Pancreas (tissue), 10 donors: ENCODE results near the gene ALDH1L2. TPM values are rescaled to one million over a fixed set of nuclear protein-coding genes. Genes with fewer than 3 reads are reported as not detected.

ENCODE experiments used
- ATAC-seq, 4 donors: fragments of 200-7000 bp; cut with Tn5 transposase; one replicate each; pipeline versions ENCODE4 v1.8.0 to v1.9.1; 2020; ENCODE audit warnings: mild to moderate bottlenecking in 4 of 4, moderate library complexity in 4 of 4
- DNase-seq, 6 donors: peaks; one replicate each; pipeline ENCODE4 v3.0.0-alpha.2; 2020
- FAIRE-seq: peaks from 2 replicates; lab custom pipeline; 2012; peaks lifted over from hg19 to GRCh38; lab: Jason Lieb, UNC
- H3K27ac ChIP-seq, 4 donors: fragments of 200-600 bp; sonication (generic); 1 replicate in 3 of 4; 2 replicates in 1 of 4; pipeline versions ENCODE4 v1.5.0 to v1.8.0; 2020
- H3K27me3 ChIP-seq, 4 donors: fragments of 200-600 bp; one replicate each; pipeline ENCODE4 v1.8.0; 2021
- H3K36me3 ChIP-seq, 3 donors: fragments of 200-600 bp; sonication (generic) in 1 of 3; one replicate each; pipeline versions ENCODE4 v1.5.0 to v1.8.0; 2020 to 2021
- H3K4me1 ChIP-seq, 3 donors: fragments of 200-600 bp; one replicate each; pipeline ENCODE4 v1.8.0; 2021
- H3K4me3 ChIP-seq, 4 donors: fragments of 200-600 bp; sonication (generic) in 2 of 4; one replicate each; pipeline versions ENCODE4 v1.5.0 to v1.8.0; 2020 to 2021
- H3K9me3 ChIP-seq, 4 donors: fragments of 200-600 bp; one replicate each; pipeline ENCODE4 v1.8.0; 2021
- WGBS, 2 donors: extraction: QIAGEN DNeasy Blood & Tissue Kit; methylation state at CpG; one replicate each; pipeline ENCODE4 v1.1.7; 2013; 5-methylcytosine and 5-hydroxymethylcytosine counted together
- intact Hi-C, 3 donors: fragments of 100-400 bp; cut with DNase I; formaldehyde crosslinking; loops; one replicate each; pipeline versions ENCODE4 v1.11.1 to v1.14.2; 2022
- polyA plus RNA-seq, 2 donors: library from polyadenylated mRNA; stranded (reverse); fragments of 200-250 nt; gene quantifications; one replicate each; pipeline ENCODE4 v1.2.3, GENCODE V29; 2013
- total RNA-seq, 6 donors: library from RNA; stranded (reverse); fragmentation: NEBNext Ultra II Directional in 4 of 6; extraction: Animal tissue kit (Norgen Biotek cat#: 25700) in 4 of 6; gene quantifications; one replicate each; pipeline versions ENCODE4 v1.2.1 to v1.2.4, GENCODE V29; 2021 to 2023
- TF ChIP-seq, protein P1 (sequence below), 4 donors: fragments of 200-600 bp; sonication (generic) in 3 of 4; IDR thresholded peaks; one replicate each; pipeline versions ENCODE4 v1.5.0 to v1.8.0; 2021; ENCODE audit warnings: antibody characterized with exemption in 4 of 4
- donor health status: healthy with polysubstance abuse.
- donor health status: DM: no; HTN: no; CAD: no; lungs with moderate emphysema.
- donor health status: DM: no; HTN: no; CAD: no.
- donor health status: control.
- donor health status: control.
- donor health status: Bipolar disorder and iron deficiency.
- donor health status: DM: yes; HTN: yes; CAD: no.
- donor health status: DM: no; HTN: no; CAD: no.
- donor health status: DM: no; HTN: no; CAD: no.
- donor health status: DM: yes; HTN: yes; CAD: no.

The ALDH1L2 gene
- total and polyA plus RNA-seq, 8 donors, result 6.0 to 90.9 (median 33.1) TPM

DNA sequence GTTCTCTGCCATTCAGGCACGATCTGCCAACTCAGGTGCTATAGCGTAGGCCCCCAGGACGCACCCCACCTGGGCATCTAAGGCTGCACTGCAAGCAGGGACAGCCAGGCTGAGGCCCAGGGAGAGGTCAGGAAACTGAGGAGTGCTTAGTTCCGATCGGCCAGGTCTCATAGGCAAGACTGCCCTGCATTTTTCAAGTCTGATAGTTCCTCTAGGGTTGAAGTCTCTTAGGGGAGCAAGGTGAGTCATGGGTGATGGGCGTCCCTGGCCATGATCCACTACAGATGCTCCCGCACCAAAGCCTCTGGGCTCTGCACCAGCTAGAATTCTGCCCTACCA is 84.9 kb downstream of the ALDH1L2 start:
- Histone ChIP-seq H3K9me3 (no peaks in the 10 kb centered on the region), H3K4me3 (no peak overlapping the region), H3K36me3 (peaks cover 0 to 16% (median 8%) of the 10 kb centered on the region in 3 donors), H3K27me3 (no peaks in the 10 kb centered on the region), H3K4me1 (peaks cover 0 to 12% (median 6%) of the 10 kb centered on the region in 3 donors), H3K27ac (peak overlapping the region in 2 of 4 donors; percentile 16 to 31)
- TF ChIP-seq, protein P1, sequence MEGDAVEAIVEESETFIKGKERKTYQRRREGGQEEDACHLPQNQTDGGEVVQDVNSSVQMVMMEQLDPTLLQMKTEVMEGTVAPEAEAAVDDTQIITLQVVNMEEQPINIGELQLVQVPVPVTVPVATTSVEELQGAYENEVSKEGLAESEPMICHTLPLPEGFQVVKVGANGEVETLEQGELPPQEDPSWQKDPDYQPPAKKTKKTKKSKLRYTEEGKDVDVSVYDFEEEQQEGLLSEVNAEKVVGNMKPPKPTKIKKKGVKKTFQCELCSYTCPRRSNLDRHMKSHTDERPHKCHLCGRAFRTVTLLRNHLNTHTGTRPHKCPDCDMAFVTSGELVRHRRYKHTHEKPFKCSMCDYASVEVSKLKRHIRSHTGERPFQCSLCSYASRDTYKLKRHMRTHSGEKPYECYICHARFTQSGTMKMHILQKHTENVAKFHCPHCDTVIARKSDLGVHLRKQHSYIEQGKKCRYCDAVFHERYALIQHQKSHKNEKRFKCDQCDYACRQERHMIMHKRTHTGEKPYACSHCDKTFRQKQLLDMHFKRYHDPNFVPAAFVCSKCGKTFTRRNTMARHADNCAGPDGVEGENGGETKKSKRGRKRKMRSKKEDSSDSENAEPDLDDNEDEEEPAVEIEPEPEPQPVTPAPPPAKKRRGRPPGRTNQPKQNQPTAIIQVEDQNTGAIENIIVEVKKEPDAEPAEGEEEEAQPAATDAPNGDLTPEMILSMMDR (IDR thresholded peaks at IDR 0.05), result no peak
- peak in 3 of 4 donors; percentile 60 to 80 (median 73) for ATAC-seq
- 45 to 50% methylated on average over 7 of the region's 7 CpGs for WGBS, 2 donors
- DNase-seq, result peak in 2 of 6 donors; percentile 13 to 33
- intact Hi-C loops, result no loop called here
- no peak for FAIRE-seq

DNA sequence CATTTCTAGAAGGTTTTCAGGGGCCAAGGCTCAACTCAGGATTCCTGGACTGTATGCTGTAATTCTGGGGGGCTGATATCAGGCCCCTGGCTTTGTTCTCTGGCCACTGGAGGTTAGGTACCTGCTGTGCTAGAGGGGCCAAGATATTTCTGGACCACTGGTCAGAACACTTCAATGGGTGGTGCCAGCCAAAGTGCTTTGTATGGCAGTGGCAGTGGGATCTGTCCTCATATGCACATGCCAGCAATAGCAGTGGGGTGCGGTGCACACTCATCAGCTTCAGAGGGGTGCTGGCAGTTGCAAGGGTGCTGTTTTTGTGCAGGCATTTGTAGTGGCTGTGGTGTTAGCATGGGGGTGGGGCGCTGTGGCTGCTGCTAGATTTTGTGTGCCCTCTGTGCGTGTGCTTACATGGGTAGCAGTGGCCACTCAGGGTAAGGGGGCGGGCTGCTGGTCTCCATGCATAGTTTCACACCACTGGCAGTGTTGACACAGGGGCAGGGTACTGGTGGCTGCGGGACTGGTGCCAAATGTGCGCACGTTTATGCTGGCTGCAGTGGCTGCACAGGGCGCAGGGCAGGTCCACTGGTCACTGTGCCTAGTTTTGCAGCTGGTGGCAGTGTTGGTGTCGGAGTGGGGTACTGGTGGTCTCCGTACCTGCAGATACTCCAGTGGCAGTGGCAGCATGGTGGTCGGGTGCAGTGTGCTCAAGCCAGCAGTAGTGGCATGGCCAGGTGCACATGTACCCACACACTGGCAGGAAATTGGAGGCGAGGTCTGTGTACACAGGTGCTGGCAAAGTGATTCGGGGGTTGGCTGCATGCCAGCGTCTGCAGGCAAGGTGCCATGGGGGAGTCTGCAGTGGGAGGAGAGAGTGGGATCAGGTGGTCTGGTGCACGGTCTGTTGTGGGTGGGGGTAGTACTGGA is 85.6 kb downstream of the ALDH1L2 start:
- no peaks in the 10 kb centered on the region for H3K27me3 ChIP-seq
- peak; percentile 82 to 96 (median 88) for DNase-seq
- peak overlapping the region in 1 of 4 donors; percentile 15 for H3K4me3 ChIP-seq
- H3K9me3 ChIP-seq, result no peaks in the 10 kb centered on the region
- peak; percentile 89 to 94 (median 92) for ATAC-seq
- intact Hi-C loops, result no loop called here
- WGBS, 2 donors, result 36 to 37% methylated on average over 15 of the region's 15 CpGs
- TF ChIP-seq, protein P1 (IDR thresholded peaks at IDR 0.05), result no peak
- H3K36me3 ChIP-seq, result peaks cover 0 to 15% (median 11%) of the 10 kb centered on the region in 3 donors
- peak overlapping the region in 3 of 4 donors; percentile 8 to 31 (median 23) for H3K27ac ChIP-seq
- no peak for FAIRE-seq
- H3K4me1 ChIP-seq, result peaks cover 0 to 12% (median 6%) of the 10 kb centered on the region in 3 donors

DNA sequence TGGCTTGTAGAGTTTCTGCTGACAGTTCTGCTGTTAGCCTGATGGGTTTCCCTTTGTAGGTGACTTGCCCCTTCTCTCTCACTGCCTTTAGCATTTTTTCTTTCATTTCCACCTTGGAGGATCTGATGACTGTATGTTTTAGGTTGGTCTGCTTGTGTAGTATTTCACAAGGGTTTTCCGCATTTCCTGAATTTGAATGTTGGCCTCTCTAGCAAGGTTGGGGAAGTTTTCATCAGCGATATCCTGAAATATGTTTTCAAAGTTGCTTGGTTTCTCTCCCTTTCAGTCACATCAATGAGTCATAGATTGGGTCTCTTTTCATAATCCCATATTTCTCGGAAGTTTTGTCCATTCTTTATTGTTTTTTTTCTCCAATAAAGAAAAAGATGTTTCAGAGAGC is 86.7 kb downstream of the ALDH1L2 start:
- WGBS, 2 donors, result 93 to 95% methylated on average over 3 of the region's 3 CpGs
- peaks cover 0 to 17% (median 13%) of the 10 kb centered on the region in 3 donors for H3K36me3 ChIP-seq
- ATAC-seq (no peak), DNase-seq (no peak), FAIRE-seq (no peak)
- no peaks in the 10 kb centered on the region for H3K27me3 ChIP-seq
- TF ChIP-seq, protein P1 (IDR thresholded peaks at IDR 0.05), result no peak
- H3K4me1 ChIP-seq, result peaks cover 0 to 12% (median 6%) of the 10 kb centered on the region in 3 donors
- no peaks in the 10 kb centered on the region for H3K9me3 ChIP-seq
- no peak overlapping the region for H3K27ac ChIP-seq
- H3K4me3 ChIP-seq, result no peak overlapping the region
- intact Hi-C loops, result no loop called here

DNA sequence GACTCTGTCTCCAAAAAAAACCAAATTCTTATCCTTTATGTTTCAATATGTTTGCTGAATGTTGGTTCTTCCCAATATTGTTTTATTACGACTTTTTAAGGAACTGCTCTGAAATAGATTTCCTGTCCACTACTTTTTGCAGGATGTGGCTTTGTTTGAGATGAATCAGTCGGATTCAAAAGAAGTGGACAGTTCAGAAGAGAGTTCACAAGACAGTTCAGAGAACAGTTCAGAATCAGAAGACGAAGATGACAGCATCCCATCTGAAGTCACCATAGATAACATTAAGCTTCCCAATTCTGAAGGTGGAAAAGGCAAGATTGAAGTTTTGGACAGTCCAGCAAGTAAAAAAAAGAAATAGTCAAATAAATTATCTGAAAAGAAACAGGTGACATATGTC is 89.9 kb downstream of the ALDH1L2 start:
- ATAC-seq (no peak), DNase-seq (no peak), FAIRE-seq (no peak)
- Histone ChIP-seq H3K27ac (no peak overlapping the region), H3K9me3 (no peaks in the 10 kb centered on the region), H3K27me3 (no peaks in the 10 kb centered on the region), H3K36me3 (peaks cover 0 to 24% (median 18%) of the 10 kb centered on the region in 3 donors), H3K4me1 (peaks cover 6 to 17% (median 16%) of the 10 kb centered on the region in 3 donors), H3K4me3 (no peak overlapping the region)
- 90 to 95% methylated on average over 3 of the region's 3 CpGs for WGBS, 2 donors
- intact Hi-C loops, result no loop called here
- TF ChIP-seq, protein P1 (IDR thresholded peaks at IDR 0.05), result no peak
